ES-I3 (cell line): Measurements from ENCODE around the gene IRF2.

Source experiments
- H3K36me3 ChIP-seq: 2 replicates; pipeline ENCODE4 v1.6.1; 2013; ENCODE audit warnings: mild to moderate bottlenecking, low read length, control low read depth, moderate library complexity; ENCODE audit not compliant: insufficient read depth
- H3K4me1 ChIP-seq: 2 replicates; pipeline ENCODE4 v1.6.1; 2013; ENCODE audit warnings: mild to moderate bottlenecking, control low read depth, low read length; ENCODE audit not compliant: insufficient read depth
- H3K9ac ChIP-seq: 2 replicates; pipeline ENCODE4 v1.6.1; 2013; ENCODE audit warnings: low read depth, mild to moderate bottlenecking, low read length, moderate library complexity
- H3K9me3 ChIP-seq: 2 replicates; pipeline ENCODE4 v1.6.1; 2013; ENCODE audit warnings: mild to moderate bottlenecking, low read length, moderate library complexity; ENCODE audit not compliant: control insufficient read depth, insufficient read depth

Gene IRF2

GRCh38 chr4:184487503-184487902 is 13.2 kb upstream of the IRF2 start:
- Histone ChIP-seq H3K4me1 (no peaks in the 10 kb centered on the region), H3K36me3 (no peaks in the 10 kb centered on the region), H3K9ac (no peak overlapping the region), H3K9me3 (0 out of 2 replicates have a peak, but pooled peaks cover 7% of the 10 kb centered on the region)

- Histone ChIP-seq H3K9me3 (0 out of 2 replicates have a peak, but pooled peaks cover 7% of the 10 kb centered on the region), H3K36me3 (no peaks in the 10 kb centered on the region), H3K4me1 (no peaks in the 10 kb centered on the region), H3K9ac (no peak overlapping the region)
Measured at GRCh38 chr4:184485279-184485678, 10.9 kb upstream of the IRF2 start.

GRCh38 chr4:184481544-184481943 is 7.2 kb upstream of the IRF2 start:
- Histone ChIP-seq H3K36me3 (no peaks in the 10 kb centered on the region), H3K9ac (no peak overlapping the region), H3K9me3 (0 out of 2 replicates have a peak, but pooled peaks cover 7% of the 10 kb centered on the region), H3K4me1 (0 out of 2 replicates have a peak, but pooled peaks cover 3% of the 10 kb centered on the region)

GRCh38 chr4:184479516-184479950 is 5.2 kb upstream of the IRF2 start:
- Histone ChIP-seq H3K9me3 (0 out of 2 replicates have a peak, but pooled peaks cover 5% of the 10 kb centered on the region), H3K4me1 (0 out of 2 replicates have a peak, but pooled peaks cover 3% of the 10 kb centered on the region), H3K9ac (no peak overlapping the region), H3K36me3 (no peaks in the 10 kb centered on the region)

GRCh38 chr4:184477201-184477999 is 3.0 kb upstream of the IRF2 start:
- no peak overlapping the region for H3K9ac ChIP-seq
- H3K9me3 ChIP-seq = no peaks in the 10 kb centered on the region
- H3K4me1 ChIP-seq = 0 out of 2 replicates have a peak, but pooled peaks cover 3% of the 10 kb centered on the region
- H3K36me3 ChIP-seq = no peaks in the 10 kb centered on the region

- no peak overlapping the region for H3K9ac ChIP-seq
- no peaks in the 10 kb centered on the region for H3K36me3 ChIP-seq
- no peaks in the 10 kb centered on the region for H3K9me3 ChIP-seq
- H3K4me1 ChIP-seq = 0 out of 2 replicates have a peak, but pooled peaks cover 3% of the 10 kb centered on the region
Measured at GRCh38 chr4:184476695-184477094, 2.3 kb upstream of the IRF2 start.

GRCh38 chr4:184475498-184475897 is 1.1 kb upstream of the IRF2 start:
- H3K9ac ChIP-seq = peak overlapping the region; percentile 99
- no peaks in the 10 kb centered on the region for H3K36me3 ChIP-seq
- H3K9me3 ChIP-seq = no peaks in the 10 kb centered on the region
- H3K4me1 ChIP-seq = 0 out of 2 replicates have a peak, but pooled peaks cover 3% of the 10 kb centered on the region

GRCh38 chr4:184475096-184475461 is 729 bp upstream of the IRF2 start:
- 0 out of 2 replicates have a peak, but pooled peaks cover 3% of the 10 kb centered on the region for H3K4me1 ChIP-seq
- H3K36me3 ChIP-seq = no peaks in the 10 kb centered on the region
- peak overlapping the region; percentile 99 for H3K9ac ChIP-seq
- H3K9me3 ChIP-seq = no peaks in the 10 kb centered on the region

- Histone ChIP-seq H3K36me3 (no peaks in the 10 kb centered on the region), H3K9me3 (no peaks in the 10 kb centered on the region), H3K9ac (peak overlapping the region; percentile 99), H3K4me1 (0 out of 2 replicates have a peak, but pooled peaks cover 3% of the 10 kb centered on the region)
Measured at GRCh38 chr4:184473499-184474262, 669 bp downstream of the IRF2 start.

- Histone ChIP-seq H3K9ac (peak overlapping the region; percentile 63), H3K36me3 (no peaks in the 10 kb centered on the region), H3K9me3 (no peaks in the 10 kb centered on the region), H3K4me1 (0 out of 2 replicates have a peak, but pooled peaks cover 3% of the 10 kb centered on the region)
Measured at GRCh38 chr4:184472614-184473498, 1.5 kb downstream of the IRF2 start.

GRCh38 chr4:184471881-184472613 is 2.3 kb downstream of the IRF2 start:
- H3K9ac ChIP-seq = peak overlapping the region; percentile 63
- H3K36me3 ChIP-seq = no peaks in the 10 kb centered on the region
- no peaks in the 10 kb centered on the region for H3K9me3 ChIP-seq
- 0 out of 2 replicates have a peak, but pooled peaks cover 2% of the 10 kb centered on the region for H3K4me1 ChIP-seq

- Histone ChIP-seq H3K4me1 (no peaks in the 10 kb centered on the region), H3K36me3 (no peaks in the 10 kb centered on the region), H3K9ac (no peak overlapping the region), H3K9me3 (no peaks in the 10 kb centered on the region)
Measured at GRCh38 chr4:184470785-184471110, 3.6 kb downstream of the IRF2 start.

GRCh38 chr4:184466634-184467033 is 7.7 kb downstream of the IRF2 start:
- H3K9me3 ChIP-seq = no peaks in the 10 kb centered on the region
- peaks cover 7% of the 10 kb centered on the region for H3K4me1 ChIP-seq
- no peaks in the 10 kb centered on the region for H3K36me3 ChIP-seq
- H3K9ac ChIP-seq = no peak overlapping the region
